GM12878 (cell line): Measurements from ENCODE around the gene TMEM18. TPM values are rescaled to one million over a fixed set of nuclear protein-coding genes. Genes with fewer than 3 reads are reported as not detected.

Experiments
- ATAC-seq: fragments of 200-7000 bp; cut with Tn5 transposase; 3 replicates; pipeline ENCODE4 v1.9.1; 2020; ENCODE audit warnings: mild to moderate bottlenecking, moderate library complexity
- BruUV-seq: library from RNA; stranded (reverse); fragments of 400-500 nt; replicated peaks from 2 replicates; lab custom pipeline; 2021; lab: Mats Ljungman, UMichigan
- CTCF ChIA-PET: fragments of 300-600 bp; sonication (Branson Sonifier 250); formaldehyde crosslinking; extraction: SDS; loops from one replicate; lab custom pipeline; 2021; ENCODE audit warnings: inconsistent platforms; lab: Yijun Ruan, JAX
- POLR2A ChIA-PET: fragments of 350-600 bp; formaldehyde crosslinking; extraction: SDS; loops from one replicate; lab custom pipeline; 2021; ENCODE audit warnings: inconsistent platforms; lab: Charles Lee
- RAD21 ChIA-PET: fragments of 300-600 bp; sonication (Branson Sonifier 250); formaldehyde crosslinking; loops from one replicate; lab custom pipeline; 2023; ENCODE audit warnings: antibody characterized with exemption; ENCODE audit not compliant: unreplicated experiment; lab: Charles Lee
- SMC1A ChIA-PET: fragments of 300-600 bp; sonication (Branson Sonifier 250); formaldehyde crosslinking; loops from one replicate; lab custom pipeline; 2023; ENCODE audit not compliant: unreplicated experiment, uncharacterized antibody; lab: Charles Lee
- DNase-seq: peaks from one replicate; pipeline ENCODE4 v3.0.0-alpha.2; 2011; ENCODE audit warnings: low read depth, low spot score
- FAIRE-seq: peaks from 3 replicates; lab custom pipeline; 2011; peaks lifted over from hg19 to GRCh38; lab: Jason Lieb, UNC
- H2AFZ ChIP-seq: 2 replicates; pipeline ENCODE4 v1.6.0; 2011; ENCODE audit warnings: low read depth, low read length, control low read depth; ENCODE audit not compliant: control insufficient read depth
- H3K27ac ChIP-seq: 2 replicates; pipeline ENCODE4 v1.5.1; 2011; ENCODE audit warnings: control low read depth; ENCODE audit not compliant: control insufficient read depth, insufficient read depth
- H3K27me3 ChIP-seq, 2 experiments: replicated peaks in 1 of 2; 2 replicates each; pipeline versions ENCODE4 v1.6.0 to v1.6.1; 2011; ENCODE audit warnings: low read length in 1 of 2; ENCODE audit not compliant: control insufficient read depth in 2 of 2, insufficient read depth in 2 of 2
- H3K36me3 ChIP-seq, 2 experiments: 2 replicates each; pipeline ENCODE4 v1.5.1; 2011; ENCODE audit warnings: low read length in 1 of 2; ENCODE audit not compliant: control insufficient read depth in 2 of 2, insufficient read depth in 2 of 2
- H3K4me1 ChIP-seq: 2 replicates; pipeline ENCODE4 v1.6.1; 2011; ENCODE audit warnings: mild to moderate bottlenecking, low read length, moderate library complexity, mixed read lengths; ENCODE audit not compliant: control insufficient read depth, insufficient read depth
- H3K4me2 ChIP-seq: 2 replicates; pipeline ENCODE4 v1.6.0; 2011; ENCODE audit warnings: control low read depth; ENCODE audit not compliant: control insufficient read depth, insufficient read depth
- H3K4me3 ChIP-seq: fragments of 200-600 bp; sonication (generic); 2 replicates; pipeline ENCODE4 v1.5.1; 2016
- H3K79me2 ChIP-seq: 2 replicates; pipeline ENCODE4 v1.6.0; 2011; ENCODE audit warnings: low read length; ENCODE audit not compliant: control insufficient read depth, insufficient read depth
- H3K9ac ChIP-seq: 2 replicates; pipeline ENCODE4 v1.8.0; 2011; ENCODE audit warnings: low read length, control low read depth, mixed read lengths; ENCODE audit not compliant: control insufficient read depth, insufficient read depth
- H3K9me3 ChIP-seq: replicated peaks from 3 replicates; pipeline ENCODE4 v1.5.1; 2011; ENCODE audit warnings: mild to moderate bottlenecking, low read length; ENCODE audit not compliant: control insufficient read depth, insufficient read depth
- H4K20me1 ChIP-seq: 2 replicates; pipeline ENCODE4 v1.6.0; 2011; ENCODE audit not compliant: control insufficient read depth, insufficient read depth
- ATF7 ChIP-seq: fragments of 450-650 bp; IDR thresholded peaks from 2 replicates; pipeline ENCODE4 v1.6.1; 2016; ENCODE audit warnings: low read depth, mild to moderate bottlenecking
- CREB1 ChIP-seq: IDR thresholded peaks from 2 replicates; pipeline ENCODE4 v1.6.1; 2012; ENCODE audit warnings: low read depth, mild to moderate bottlenecking, inconsistent platforms
- ESRRA ChIP-seq: IDR thresholded peaks from 2 replicates; pipeline ENCODE4 v1.6.1; 2012; ENCODE audit warnings: mild to moderate bottlenecking, low read length, improper control_type of control experiment
- FOXM1 ChIP-seq: IDR thresholded peaks from 2 replicates; pipeline ENCODE4 v1.6.1; 2012; ENCODE audit warnings: low read depth, mild to moderate bottlenecking, inconsistent platforms, low read length, moderate library complexity
- GABPA ChIP-seq: IDR thresholded peaks from 2 replicates; pipeline ENCODE4 v1.6.1; 2014; ENCODE audit warnings: antibody characterized with exemption, low read depth, mild to moderate bottlenecking, inconsistent platforms
- JUND ChIP-seq: IDR thresholded peaks from 2 replicates; pipeline ENCODE4 v1.6.1; 2012; ENCODE audit warnings: low read depth, mild to moderate bottlenecking, low read length, improper control_type of control experiment, moderate library complexity
- KDM1A ChIP-seq: fragments of 200-600 bp; sonication (generic); IDR thresholded peaks from 2 replicates; pipeline ENCODE4 v1.6.1; 2016; ENCODE audit warnings: borderline replicate concordance
- KLF5 ChIP-seq: fragments of 450-650 bp; IDR thresholded peaks from 2 replicates; pipeline ENCODE4 v1.6.1; 2014; ENCODE audit warnings: mild to moderate bottlenecking; ENCODE audit not compliant: partially characterized antibody
- MEF2B ChIP-seq: fragments of 450-650 bp; IDR thresholded peaks from 2 replicates; pipeline ENCODE4 v1.6.1; 2018; ENCODE audit warnings: mild to moderate bottlenecking, moderate library complexity; ENCODE audit not compliant: partially characterized antibody, poor library complexity, severe bottlenecking
- MYC ChIP-seq: IDR thresholded peaks from 2 replicates; pipeline ENCODE4 v1.6.1; 2011; ENCODE audit warnings: mild to moderate bottlenecking, low read length, moderate library complexity, inconsistent platforms; ENCODE audit not compliant: insufficient read depth, insufficient replicate concordance, insufficient read length, severe bottlenecking
- NFIC ChIP-seq: IDR thresholded peaks from 2 replicates; pipeline ENCODE4 v1.6.1; 2012; ENCODE audit warnings: low read depth, mild to moderate bottlenecking, inconsistent platforms, low read length, moderate library complexity
- RBBP5 ChIP-seq: fragments of 200-600 bp; sonication (generic); conservative IDR thresholded peaks from 2 replicates; pipeline ENCODE4 v1.6.1; 2016
- RUNX3 ChIP-seq: IDR thresholded peaks from 2 replicates; pipeline ENCODE4 v1.6.1; 2012; ENCODE audit warnings: low read length, inconsistent platforms
- TAF1 ChIP-seq: IDR thresholded peaks from 2 replicates; pipeline ENCODE4 v1.6.1; 2011; ENCODE audit warnings: mild to moderate bottlenecking, low read depth, low read length, borderline replicate concordance
- YBX1 ChIP-seq: fragments of 450-650 bp; IDR thresholded peaks from 2 replicates; pipeline ENCODE4 v1.6.1; 2016; ENCODE audit warnings: antibody characterized with exemption
- ZNF622 ChIP-seq: fragments of 450-650 bp; IDR thresholded peaks from 2 replicates; pipeline ENCODE4 v1.6.1; 2017; ENCODE audit warnings: mild to moderate bottlenecking, inconsistent platforms
- WGBS: methylation state at CpG from one replicate; pipeline ENCODE4 v1.1.6; 2016; ENCODE audit warnings: low lambda C conversion rate; ENCODE audit not compliant: insufficient replicate concordance, insufficient coverage; ENCODE audit errors: missing lambda C conversion rate; 5-methylcytosine and 5-hydroxymethylcytosine counted together
- in situ Hi-C: fragments of 300-500 bp; cut with MboI; formaldehyde crosslinking; loops from 9 replicates; pipeline ENCODE4 v1.14.3; 2018; ENCODE audit warnings: mixed read lengths
- intact Hi-C: fragments of 100-400 bp; cut with micrococcal nuclease; formaldehyde crosslinking; loops from one replicate; pipeline ENCODE4 v1.14.2; 2022; ENCODE audit not compliant: unreplicated experiment
- polyA plus RNA-seq, 11 experiments: library from polyadenylated mRNA; depleted of rRNA in 4 of 11; unstranded in 6 of 11; stranded (reverse) in 5 of 11; fragments of >200 nt; fragmentation: Nextera tagmentation in 4 of 11; fragmentation: Illumina TruSeq in 1 of 11; extraction: Ambion mirVana in 4 of 11; extraction: Trizol in 1 of 11; gene quantifications; 1 replicate in 1 of 11; 2 replicates in 10 of 11; pipeline versions ENCODE4 v1.2.1 to v1.2.3, GENCODE V29; 2011 to 2016; ENCODE audit warnings: inconsistent platforms in 2 of 11, missing spikeins in 2 of 11, low read depth in 1 of 11
- total RNA-seq, 4 experiments: library from RNA; depleted of rRNA in 3 of 4; stranded (reverse); fragments of >200 nt in 3 of 4; fragmentation: Illumina TruSeq in 1 of 4; extraction: Trizol in 1 of 4; gene quantifications; 2 replicates each; pipeline versions ENCODE4 v1.2.1 to v1.2.3, GENCODE V29; 2013 to 2021
- TF ChIP-seq, protein P1 (sequence below): fragments of 450-650 bp; IDR thresholded peaks from 2 replicates; pipeline ENCODE4 v1.6.1; 2017; ENCODE audit warnings: mild to moderate bottlenecking, moderate library complexity
- TF ChIP-seq, protein P2 (sequence below): fragments of 450-650 bp; IDR thresholded peaks from 2 replicates; pipeline ENCODE4 v1.6.1; 2014; ENCODE audit warnings: mild to moderate bottlenecking
- TF ChIP-seq, protein P3 (sequence below): fragments of 450-650 bp; IDR thresholded peaks from 2 replicates; pipeline ENCODE4 v1.6.1; 2017; ENCODE audit warnings: mild to moderate bottlenecking

TMEM18 gene
- total and polyA plus RNA-seq, 10 of the 15 experiments (the other 5 are each of a cell fraction or from before 2014, with no cell fraction given), result 11.2 to 56.3 (median 26.0) TPM

DNA sequence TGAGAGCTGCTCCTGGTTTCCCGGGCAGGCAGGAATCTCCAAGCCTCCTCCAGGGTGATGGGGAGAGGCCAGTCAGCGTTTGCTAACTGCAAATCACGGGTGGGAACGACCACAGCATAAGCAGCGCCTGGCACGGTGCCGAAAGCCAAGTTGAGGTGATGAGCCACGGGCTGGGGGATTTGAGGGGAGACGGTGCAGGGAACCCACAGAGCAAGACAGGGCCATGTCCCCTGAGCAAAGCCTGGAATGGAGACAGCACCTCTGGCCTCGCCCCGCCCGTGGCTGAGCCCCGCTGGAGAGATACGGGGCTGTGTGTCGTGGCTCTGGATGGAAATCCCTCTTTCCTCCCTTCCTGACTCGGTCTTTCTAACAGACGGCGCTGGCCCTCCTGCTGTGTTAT, 31.5 kb upstream of the TMEM18 start:
- Histone ChIP-seq H2AFZ (no peak overlapping the region), H3K9ac (no peak overlapping the region), H3K4me1 (peaks cover 11% of the 10 kb centered on the region), H3K4me2 (no peak overlapping the region)
- DNase-seq, result no peak
- ATAC-seq, result no peak
- TF ChIP-seq YBX1 (no peak), RBBP5 (no peak), TAF1 (no peak), ESRRA (no peak), RUNX3 (no peak), ZNF622 (no peak), MYC (no peak), JUND (no peak), FOXM1 (no peak), MEF2B (no peak), KDM1A (no peak), GABPA (no peak), KLF5 (no peak), ATF7 (no peak), CREB1 (no peak), NFIC (no peak)
- TF ChIP-seq, protein P1, sequence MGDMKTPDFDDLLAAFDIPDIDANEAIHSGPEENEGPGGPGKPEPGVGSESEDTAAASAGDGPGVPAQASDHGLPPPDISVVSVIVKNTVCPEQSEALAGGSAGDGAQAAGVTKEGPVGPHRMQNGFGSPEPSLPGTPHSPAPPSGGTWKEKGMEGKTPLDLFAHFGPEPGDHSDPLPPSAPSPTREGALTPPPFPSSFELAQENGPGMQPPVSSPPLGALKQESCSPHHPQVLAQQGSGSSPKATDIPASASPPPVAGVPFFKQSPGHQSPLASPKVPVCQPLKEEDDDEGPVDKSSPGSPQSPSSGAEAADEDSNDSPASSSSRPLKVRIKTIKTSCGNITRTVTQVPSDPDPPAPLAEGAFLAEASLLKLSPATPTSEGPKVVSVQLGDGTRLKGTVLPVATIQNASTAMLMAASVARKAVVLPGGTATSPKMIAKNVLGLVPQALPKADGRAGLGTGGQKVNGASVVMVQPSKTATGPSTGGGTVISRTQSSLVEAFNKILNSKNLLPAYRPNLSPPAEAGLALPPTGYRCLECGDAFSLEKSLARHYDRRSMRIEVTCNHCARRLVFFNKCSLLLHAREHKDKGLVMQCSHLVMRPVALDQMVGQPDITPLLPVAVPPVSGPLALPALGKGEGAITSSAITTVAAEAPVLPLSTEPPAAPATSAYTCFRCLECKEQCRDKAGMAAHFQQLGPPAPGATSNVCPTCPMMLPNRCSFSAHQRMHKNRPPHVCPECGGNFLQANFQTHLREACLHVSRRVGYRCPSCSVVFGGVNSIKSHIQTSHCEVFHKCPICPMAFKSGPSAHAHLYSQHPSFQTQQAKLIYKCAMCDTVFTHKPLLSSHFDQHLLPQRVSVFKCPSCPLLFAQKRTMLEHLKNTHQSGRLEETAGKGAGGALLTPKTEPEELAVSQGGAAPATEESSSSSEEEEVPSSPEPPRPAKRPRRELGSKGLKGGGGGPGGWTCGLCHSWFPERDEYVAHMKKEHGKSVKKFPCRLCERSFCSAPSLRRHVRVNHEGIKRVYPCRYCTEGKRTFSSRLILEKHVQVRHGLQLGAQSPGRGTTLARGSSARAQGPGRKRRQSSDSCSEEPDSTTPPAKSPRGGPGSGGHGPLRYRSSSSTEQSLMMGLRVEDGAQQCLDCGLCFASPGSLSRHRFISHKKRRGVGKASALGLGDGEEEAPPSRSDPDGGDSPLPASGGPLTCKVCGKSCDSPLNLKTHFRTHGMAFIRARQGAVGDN, result no peak
- TF ChIP-seq, protein P2, sequence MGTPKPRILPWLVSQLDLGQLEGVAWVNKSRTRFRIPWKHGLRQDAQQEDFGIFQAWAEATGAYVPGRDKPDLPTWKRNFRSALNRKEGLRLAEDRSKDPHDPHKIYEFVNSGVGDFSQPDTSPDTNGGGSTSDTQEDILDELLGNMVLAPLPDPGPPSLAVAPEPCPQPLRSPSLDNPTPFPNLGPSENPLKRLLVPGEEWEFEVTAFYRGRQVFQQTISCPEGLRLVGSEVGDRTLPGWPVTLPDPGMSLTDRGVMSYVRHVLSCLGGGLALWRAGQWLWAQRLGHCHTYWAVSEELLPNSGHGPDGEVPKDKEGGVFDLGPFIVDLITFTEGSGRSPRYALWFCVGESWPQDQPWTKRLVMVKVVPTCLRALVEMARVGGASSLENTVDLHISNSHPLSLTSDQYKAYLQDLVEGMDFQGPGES, result no peak
- TF ChIP-seq, protein P3, sequence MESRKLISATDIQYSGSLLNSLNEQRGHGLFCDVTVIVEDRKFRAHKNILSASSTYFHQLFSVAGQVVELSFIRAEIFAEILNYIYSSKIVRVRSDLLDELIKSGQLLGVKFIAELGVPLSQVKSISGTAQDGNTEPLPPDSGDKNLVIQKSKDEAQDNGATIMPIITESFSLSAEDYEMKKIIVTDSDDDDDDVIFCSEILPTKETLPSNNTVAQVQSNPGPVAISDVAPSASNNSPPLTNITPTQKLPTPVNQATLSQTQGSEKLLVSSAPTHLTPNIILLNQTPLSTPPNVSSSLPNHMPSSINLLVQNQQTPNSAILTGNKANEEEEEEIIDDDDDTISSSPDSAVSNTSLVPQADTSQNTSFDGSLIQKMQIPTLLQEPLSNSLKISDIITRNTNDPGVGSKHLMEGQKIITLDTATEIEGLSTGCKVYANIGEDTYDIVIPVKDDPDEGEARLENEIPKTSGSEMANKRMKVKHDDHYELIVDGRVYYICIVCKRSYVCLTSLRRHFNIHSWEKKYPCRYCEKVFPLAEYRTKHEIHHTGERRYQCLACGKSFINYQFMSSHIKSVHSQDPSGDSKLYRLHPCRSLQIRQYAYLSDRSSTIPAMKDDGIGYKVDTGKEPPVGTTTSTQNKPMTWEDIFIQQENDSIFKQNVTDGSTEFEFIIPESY, result no peak
- TF ChIP-seq, all 136 proteins: peak for 0
- no TSS peak for BruUV-seq
- ChIA-PET RAD21 (no interaction called here), SMC1A (no interaction called here), POLR2A (no interaction called here), CTCF (no interaction called here)
- Histone ChIP-seq H3K27me3 (no peaks in the 10 kb centered on the region), H3K79me2 (no peaks in the 10 kb centered on the region), H4K20me1 (no peaks in the 10 kb centered on the region), H3K27ac (no peak overlapping the region), H3K36me3 (no peaks in the 10 kb centered on the region), H3K9me3 (no peaks in the 10 kb centered on the region), H3K4me3 (no peak overlapping the region)
- 72% methylated on average over 16 of the region's 18 CpGs for WGBS
- in situ Hi-C loops, result no loop called here
- intact Hi-C loops, result loop anchor here (5.0 kb wide), 1 partner anchor 246 kb away; no protein-coding TSS in a partner anchor
- FAIRE-seq, result no peak
